Nasal cavity respiratory epithelium epithelial cell of viscerocranial mucosa (primary cell): ENCODE data around the gene CIT. TPM values are rescaled to one million over a fixed set of nuclear protein-coding genes. Genes with fewer than 3 reads are reported as not detected.

ENCODE experiments used
- total RNA-seq: library from RNA; depleted of rRNA; stranded (reverse); fragments of >200 nt; gene quantifications from 2 replicates; pipeline ENCODE4 v1.2.3, GENCODE V29; 2014

The CIT gene
- 0.34 and 0.50 TPM in 2 replicates for total RNA-seq

GRCh38 chr12:119876761-119877638 is at the start of gene CIT:
CIT (minus strand) TSS chr12:119877320; CDS start chr12:119876168, 1,152 bp downstream.

GRCh38 chr12:119667577-119668323 is 209.4 kb downstream of the CIT start, which contains the start of gene PRKAB1:
PRKAB1 (plus strand) TSS chr12:119668133; CDS start chr12:119668245, 112 bp downstream.

Other genes with a start within 250 kb of the CIT start
- 14.4 and 16.9 TPM in 2 replicates for gene PRKAB1, start 209.2 kb downstream of the CIT start, total RNA-seq
- gene BICDL1, start 111.9 kb upstream of the CIT start, total RNA-seq = 15.7 and 46.9 TPM in 2 replicates
- 24.9 and 33.3 TPM in 2 replicates for gene RAB35, start 239.4 kb upstream of the CIT start, total RNA-seq